ENCODE data around the gene SIRPB2.
"Not testable (repeated sequence)": the region's sequence is repeated elsewhere in the genome, so short reads cannot be mapped to it uniquely, and the experiment has no call there.

Gene SIRPB2

GRCh38 chr20:1513801-1514200 lies 22.6 kb upstream of the SIRPB2 start:
- peaks cover 7% of the 10 kb centered on the region for H3K9me3 Mint-ChIP-seq
- DNase-seq (ENCODE audit: low spot score), result no peak
- H3K4me3 Mint-ChIP-seq, result no peak overlapping the region
- H3K36me3 Mint-ChIP-seq (ENCODE audit: low read depth), result no peaks in the 10 kb centered on the region
- H3K4me1 Mint-ChIP-seq (ENCODE audit: low read depth), result no peaks in the 10 kb centered on the region
- no peak overlapping the region for H3K27ac Mint-ChIP-seq
- H3K27me3 Mint-ChIP-seq (ENCODE audit: low read depth), result peaks cover 19% of the 10 kb centered on the region

DNA sequence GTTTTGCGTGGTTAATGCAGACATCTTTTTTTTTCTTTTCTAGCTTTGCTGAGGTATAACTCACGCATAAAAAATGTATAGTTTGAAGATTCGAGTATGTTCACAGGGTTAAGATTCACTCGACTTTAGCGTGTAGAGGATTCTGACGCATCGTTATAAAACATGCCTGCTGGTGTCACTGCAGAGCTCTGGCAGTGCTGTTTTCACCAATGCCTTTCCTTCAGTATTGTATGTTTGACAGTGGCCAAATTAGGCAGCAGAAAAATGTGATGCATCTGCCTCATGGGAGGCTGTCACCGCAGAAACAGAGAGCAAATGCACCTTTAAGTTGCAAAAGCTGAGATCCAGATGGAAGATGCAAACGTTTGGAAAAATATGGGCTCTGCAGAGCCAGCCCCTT lies 18.0 kb upstream of the SIRPB2 start:
- peaks cover 7% of the 10 kb centered on the region for H3K9me3 Mint-ChIP-seq
- no peaks in the 10 kb centered on the region for H3K36me3 Mint-ChIP-seq (ENCODE audit: low read depth)
- H3K27ac Mint-ChIP-seq, result no peak overlapping the region
- DNase-seq (ENCODE audit: low spot score), result no peak
- H3K4me3 Mint-ChIP-seq, result no peak overlapping the region
- peaks cover 47% of the 10 kb centered on the region for H3K27me3 Mint-ChIP-seq (ENCODE audit: low read depth)
- no peaks in the 10 kb centered on the region for H3K4me1 Mint-ChIP-seq (ENCODE audit: low read depth)

- Mint-ChIP-seq H3K4me1 (ENCODE audit: low read depth) (no peaks in the 10 kb centered on the region), H3K4me3 (no peak overlapping the region), H3K27ac (no peak overlapping the region), H3K9me3 (peaks cover 7% of the 10 kb centered on the region), H3K27me3 (ENCODE audit: low read depth) (peaks cover 47% of the 10 kb centered on the region), H3K36me3 (ENCODE audit: low read depth) (no peaks in the 10 kb centered on the region)
- no peak for DNase-seq (ENCODE audit: low spot score)
Observed at GRCh38 chr20:1508574-1508973, 17.4 kb upstream of the SIRPB2 start.

GRCh38 chr20:1507276-1507675 lies 16.1 kb upstream of the SIRPB2 start:
- H3K27ac Mint-ChIP-seq, result no peak overlapping the region
- no peaks in the 10 kb centered on the region for H3K9me3 Mint-ChIP-seq
- H3K27me3 Mint-ChIP-seq (ENCODE audit: low read depth), result peaks cover 55% of the 10 kb centered on the region

DNA sequence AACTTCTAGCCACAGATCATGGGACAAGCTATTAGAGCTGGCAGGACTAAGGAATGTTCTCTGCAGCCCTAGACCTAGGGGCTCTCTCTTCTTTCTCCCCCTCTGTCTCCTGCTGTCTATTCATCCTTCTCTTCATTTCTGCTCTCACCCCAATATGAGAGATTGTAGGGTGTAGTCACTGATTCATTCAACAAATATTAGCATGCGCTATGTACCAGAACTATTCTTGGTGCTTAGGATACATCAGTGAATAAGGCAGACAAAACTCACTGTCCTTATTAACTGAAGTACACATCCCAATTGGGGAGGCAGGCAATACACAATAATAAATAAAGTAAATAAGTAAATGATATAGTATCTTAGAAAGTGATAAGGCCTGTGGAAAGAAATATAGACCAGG lies 14.7 kb upstream of the SIRPB2 start:
- H3K36me3 Mint-ChIP-seq (ENCODE audit: low read depth), result no peaks in the 10 kb centered on the region
- H3K27ac Mint-ChIP-seq, result no peak overlapping the region
- DNase-seq (ENCODE audit: low spot score), result no peak
- H3K4me1 Mint-ChIP-seq (ENCODE audit: low read depth), result peaks cover 2% of the 10 kb centered on the region
- no peaks in the 10 kb centered on the region for H3K9me3 Mint-ChIP-seq
- H3K4me3 Mint-ChIP-seq, result no peak overlapping the region
- peaks cover 53% of the 10 kb centered on the region for H3K27me3 Mint-ChIP-seq (ENCODE audit: low read depth)

More at GRCh38 chr20:1507276-1507675, 16.1 kb upstream of the SIRPB2 start:
- DNase-seq (ENCODE audit: low spot score), result no peak
- Mint-ChIP-seq H3K4me3 (no peak overlapping the region), H3K36me3 (ENCODE audit: low read depth) (no peaks in the 10 kb centered on the region), H3K4me1 (ENCODE audit: low read depth) (peaks cover 2% of the 10 kb centered on the region)

DNA sequence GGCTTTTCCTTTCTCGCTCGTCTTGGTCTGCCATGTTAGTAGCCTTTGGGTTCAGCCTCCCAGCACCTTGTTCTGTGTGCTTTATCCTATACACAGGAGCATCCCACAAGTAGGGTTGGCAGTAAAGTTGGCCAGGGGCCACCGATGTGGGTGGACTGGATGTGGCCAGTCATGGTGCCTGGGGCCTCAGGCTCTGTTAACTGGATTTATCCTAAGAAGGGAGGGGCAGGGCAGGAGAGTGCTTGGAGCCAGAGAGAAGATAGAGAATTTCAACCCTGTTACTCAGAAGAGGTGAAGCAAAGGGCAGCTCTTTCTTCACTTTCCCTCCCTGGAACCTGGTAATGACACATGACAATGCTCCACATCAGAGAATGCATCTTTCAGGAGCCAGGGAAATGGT lies 14.1 kb upstream of the SIRPB2 start:
- no peak for DNase-seq (ENCODE audit: low spot score)
- peaks cover 2% of the 10 kb centered on the region for H3K4me1 Mint-ChIP-seq (ENCODE audit: low read depth)
- peaks cover 51% of the 10 kb centered on the region for H3K27me3 Mint-ChIP-seq (ENCODE audit: low read depth)
- no peaks in the 10 kb centered on the region for H3K36me3 Mint-ChIP-seq (ENCODE audit: low read depth)
- no peaks in the 10 kb centered on the region for H3K9me3 Mint-ChIP-seq
- no peak overlapping the region for H3K4me3 Mint-ChIP-seq
- H3K27ac Mint-ChIP-seq, result no peak overlapping the region

GRCh38 chr20:1503564-1504227 lies 12.5 kb upstream of the SIRPB2 start:
- no peaks in the 10 kb centered on the region for H3K9me3 Mint-ChIP-seq
- peak; percentile 68 for DNase-seq (ENCODE audit: low spot score)
- peaks cover 51% of the 10 kb centered on the region for H3K27me3 Mint-ChIP-seq (ENCODE audit: low read depth)
- H3K4me3 Mint-ChIP-seq, result no peak overlapping the region
- peaks cover 2% of the 10 kb centered on the region for H3K4me1 Mint-ChIP-seq (ENCODE audit: low read depth)
- no peaks in the 10 kb centered on the region for H3K36me3 Mint-ChIP-seq (ENCODE audit: low read depth)
- H3K27ac Mint-ChIP-seq, result no peak overlapping the region

DNA sequence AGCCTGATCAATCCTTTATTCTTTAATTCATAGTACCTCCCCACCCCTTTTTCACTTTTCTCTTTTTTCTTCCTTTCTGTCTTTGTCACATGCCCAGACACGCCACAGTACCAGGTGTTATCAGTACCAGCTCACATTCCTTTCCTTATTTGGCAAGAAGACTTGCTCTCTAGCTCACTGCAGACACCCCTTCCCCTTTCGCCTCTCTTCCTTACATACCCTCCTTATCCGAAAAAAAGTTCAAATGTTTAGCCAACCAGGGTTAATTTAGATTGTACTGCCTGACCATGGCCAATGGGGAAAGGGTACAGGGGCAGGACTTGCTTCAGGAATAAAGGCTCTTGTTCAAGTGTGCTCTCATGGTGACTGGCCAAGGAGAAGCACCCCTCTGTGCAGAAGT lies 9.3 kb upstream of the SIRPB2 start:
- no peaks in the 10 kb centered on the region for H3K36me3 Mint-ChIP-seq (ENCODE audit: low read depth)
- H3K9me3 Mint-ChIP-seq, result no peaks in the 10 kb centered on the region
- peaks cover 58% of the 10 kb centered on the region for H3K27me3 Mint-ChIP-seq (ENCODE audit: low read depth)
- H3K4me1 Mint-ChIP-seq (ENCODE audit: low read depth), result peaks cover 2% of the 10 kb centered on the region
- H3K27ac Mint-ChIP-seq, result no peak overlapping the region
- H3K4me3 Mint-ChIP-seq, result no peak overlapping the region
- no peak for DNase-seq (ENCODE audit: low spot score)

GRCh38 chr20:1499528-1500420 lies 8.6 kb upstream of the SIRPB2 start:
- Mint-ChIP-seq H3K4me3 (no peak overlapping the region), H3K27me3 (ENCODE audit: low read depth) (peaks cover 59% of the 10 kb centered on the region)

DNA sequence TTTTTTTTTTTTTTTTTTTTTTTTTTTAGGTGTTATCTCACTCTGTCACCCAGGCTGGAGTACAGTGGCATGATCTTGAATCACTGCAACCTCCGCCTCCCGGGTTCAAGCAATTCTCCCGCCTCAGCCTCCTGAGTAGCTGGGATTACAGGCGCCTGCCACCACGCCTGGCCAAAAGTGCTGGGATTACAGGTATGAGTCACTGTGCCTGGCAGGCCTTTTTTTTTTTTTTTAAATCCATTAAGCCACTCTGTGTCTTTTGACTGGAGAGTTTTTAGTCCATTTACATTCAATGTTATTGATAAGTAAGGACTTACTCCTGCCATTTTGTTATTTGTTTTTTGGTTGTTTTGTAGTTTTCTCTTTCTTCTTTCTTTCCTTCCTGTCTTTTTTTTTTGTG lies 6.2 kb upstream of the SIRPB2 start:
- not testable (repeated sequence) for H3K36me3 Mint-ChIP-seq (ENCODE audit: low read depth); H3K4me3 Mint-ChIP-seq; DNase-seq (ENCODE audit: low spot score); H3K9me3 Mint-ChIP-seq; H3K4me1 Mint-ChIP-seq (ENCODE audit: low read depth); H3K27ac Mint-ChIP-seq
- peaks cover 61% of the 10 kb centered on the region for H3K27me3 Mint-ChIP-seq (ENCODE audit: low read depth)

More at GRCh38 chr20:1499528-1500420, 8.6 kb upstream of the SIRPB2 start:
- H3K4me1 Mint-ChIP-seq (ENCODE audit: low read depth), result peaks cover 2% of the 10 kb centered on the region
- H3K9me3 Mint-ChIP-seq, result no peaks in the 10 kb centered on the region
- no peak overlapping the region for H3K27ac Mint-ChIP-seq
- no peak for DNase-seq (ENCODE audit: low spot score)
- H3K36me3 Mint-ChIP-seq (ENCODE audit: low read depth), result no peaks in the 10 kb centered on the region

DNA sequence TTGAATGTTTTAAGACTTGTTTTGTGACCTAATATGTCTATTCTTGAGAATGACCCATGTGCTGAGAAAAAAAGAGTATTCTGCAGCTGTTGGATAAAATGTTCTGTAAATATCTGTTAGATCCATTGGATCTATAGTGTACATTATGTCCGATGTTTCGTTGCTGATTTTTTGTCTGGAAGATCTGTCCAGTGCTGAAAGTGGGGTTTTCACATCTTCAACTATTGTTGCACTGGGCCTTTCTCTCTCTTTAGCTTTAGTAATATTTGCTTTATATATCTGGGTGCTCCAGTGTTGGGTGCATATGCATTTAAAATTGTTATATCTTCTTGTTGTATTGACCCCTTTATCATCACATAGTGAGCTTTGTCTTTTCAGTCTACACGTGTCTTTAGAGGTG lies 5.7 kb upstream of the SIRPB2 start:
- no peak for DNase-seq (ENCODE audit: low spot score)
- H3K27me3 Mint-ChIP-seq (ENCODE audit: low read depth), result peaks cover 58% of the 10 kb centered on the region
- no peak overlapping the region for H3K27ac Mint-ChIP-seq
- H3K4me3 Mint-ChIP-seq, result no peak overlapping the region
- H3K36me3 Mint-ChIP-seq (ENCODE audit: low read depth), result no peaks in the 10 kb centered on the region
- no peaks in the 10 kb centered on the region for H3K9me3 Mint-ChIP-seq
- H3K4me1 Mint-ChIP-seq (ENCODE audit: low read depth), result no peaks in the 10 kb centered on the region

- no peaks in the 10 kb centered on the region for H3K36me3 Mint-ChIP-seq (ENCODE audit: low read depth)
- H3K4me1 Mint-ChIP-seq (ENCODE audit: low read depth), result no peaks in the 10 kb centered on the region
- no peak for DNase-seq (ENCODE audit: low spot score)
- H3K27me3 Mint-ChIP-seq (ENCODE audit: low read depth), result peaks cover 62% of the 10 kb centered on the region
- H3K4me3 Mint-ChIP-seq, result no peak overlapping the region
- no peak overlapping the region for H3K27ac Mint-ChIP-seq
- no peaks in the 10 kb centered on the region for H3K9me3 Mint-ChIP-seq
Observed at GRCh38 chr20:1494436-1494835, 3.2 kb upstream of the SIRPB2 start.

- Mint-ChIP-seq H3K9me3 (no peaks in the 10 kb centered on the region), H3K4me1 (ENCODE audit: low read depth) (no peaks in the 10 kb centered on the region), H3K36me3 (ENCODE audit: low read depth) (no peaks in the 10 kb centered on the region), H3K27ac (no peak overlapping the region), H3K27me3 (ENCODE audit: low read depth) (peaks cover 62% of the 10 kb centered on the region), H3K4me3 (no peak overlapping the region)
- DNase-seq (ENCODE audit: low spot score), result no peak
Observed at GRCh38 chr20:1493536-1493935, 2.3 kb upstream of the SIRPB2 start.

DNA sequence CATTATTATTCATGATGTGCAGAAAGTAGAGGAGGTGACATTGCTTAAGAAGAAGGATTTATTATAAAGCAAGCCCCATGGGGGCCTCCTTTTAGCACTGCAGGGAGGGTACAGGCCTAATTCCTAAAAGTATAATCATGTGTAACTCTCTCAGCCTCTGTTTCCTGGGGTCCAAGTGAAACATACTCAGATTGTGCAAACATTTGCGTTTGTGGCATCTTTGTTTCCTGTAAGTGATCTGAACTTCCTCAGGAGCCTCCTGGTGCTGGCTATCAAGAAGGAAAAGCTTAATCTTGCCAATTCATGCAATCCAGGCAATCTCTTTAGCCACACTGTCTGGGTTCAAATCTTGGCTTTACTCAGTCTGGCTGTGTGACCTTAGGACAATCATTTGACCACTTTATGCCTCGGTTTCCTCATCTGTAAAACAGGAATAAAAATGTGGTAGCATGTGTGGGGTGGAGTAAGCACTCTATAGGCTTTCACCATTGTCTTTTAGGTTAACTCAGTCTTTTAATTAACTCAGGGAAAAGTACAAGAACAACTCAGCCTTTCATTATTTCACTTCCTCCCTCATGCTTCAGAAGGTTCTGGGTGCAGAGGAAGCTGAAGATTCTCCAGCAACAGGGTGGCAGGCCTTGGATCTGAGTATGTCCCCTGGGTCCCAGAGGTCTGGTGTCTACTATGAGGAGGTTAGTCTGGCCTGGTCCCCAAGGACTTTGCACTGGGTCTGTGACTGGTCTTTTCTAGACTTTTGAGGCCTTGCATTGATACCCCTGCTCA lies 831 bp upstream of the SIRPB2 start:
- DNase-seq (ENCODE audit: low spot score), result no peak
- Mint-ChIP-seq H3K4me3 (no peak overlapping the region), H3K27ac (no peak overlapping the region), H3K9me3 (no peaks in the 10 kb centered on the region), H3K36me3 (ENCODE audit: low read depth) (no peaks in the 10 kb centered on the region), H3K4me1 (ENCODE audit: low read depth) (no peaks in the 10 kb centered on the region), H3K27me3 (ENCODE audit: low read depth) (peaks cover 64% of the 10 kb centered on the region)

Measured in T-helper 2 cell treated with Interferon-gamma antibody and Interleukin-4, amounts not matched to agents 5 μg/mL and 100 μg/mL, for 36 hours (primary cell).